ENCODE results near the gene NELFCD.

NELFCD gene

DNA sequence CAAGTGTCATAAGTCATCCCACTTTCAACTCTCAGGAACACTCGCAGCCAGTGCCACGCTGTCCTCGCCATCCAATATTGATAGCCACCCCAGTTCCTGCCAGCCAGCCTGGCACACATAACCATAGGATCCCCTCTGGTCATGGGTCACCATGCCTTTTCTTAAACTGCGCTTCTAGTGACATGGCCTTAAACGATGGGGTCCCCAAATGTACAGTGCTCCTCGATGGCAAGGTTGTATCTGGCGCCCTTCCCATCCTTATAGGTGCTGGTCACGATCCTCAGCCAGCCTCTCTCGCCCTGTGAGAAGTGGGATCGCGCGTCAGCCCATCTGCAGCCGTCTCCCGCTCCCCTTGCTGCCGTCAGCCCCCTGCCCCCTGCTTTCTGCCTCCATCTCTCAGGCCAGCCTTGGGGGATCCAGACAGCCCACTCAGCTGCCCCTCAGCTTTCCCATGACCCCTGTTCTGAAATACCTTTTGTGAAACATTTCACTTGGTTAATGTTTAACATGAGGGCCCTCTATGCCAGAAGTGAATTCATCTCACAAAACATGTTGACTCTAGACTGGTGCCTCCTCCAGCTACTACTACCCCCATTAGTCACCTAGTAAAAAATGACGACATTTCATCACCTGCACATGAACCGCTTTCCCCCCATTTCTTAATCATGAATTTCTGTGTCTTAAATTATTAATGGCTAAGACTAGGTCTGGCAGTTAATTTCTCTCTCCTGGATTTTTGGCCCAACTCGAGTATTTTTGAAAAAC is 14.6 kb downstream of the NELFCD start:
- no peak for DNase-seq

DNA sequence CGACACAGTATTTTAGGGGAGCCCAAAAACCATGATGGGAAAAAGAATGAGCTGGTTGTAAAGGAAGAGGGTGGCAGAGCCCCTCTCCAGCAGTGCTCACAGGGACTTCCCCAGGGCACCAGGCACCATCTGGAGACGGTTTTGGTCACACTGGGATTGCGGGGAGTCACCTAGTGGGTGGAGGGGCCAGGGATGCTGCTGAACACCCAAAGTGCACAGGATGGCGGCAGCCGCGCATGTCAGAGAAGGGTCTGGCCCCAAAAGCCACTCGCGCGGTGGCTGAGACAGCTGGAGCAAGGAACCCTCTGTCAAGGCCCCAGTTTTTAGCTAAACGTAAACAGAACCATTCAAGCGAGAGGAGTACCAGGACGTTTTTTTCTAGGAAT is 15.2 kb downstream of the NELFCD start:
- no peak for DNase-seq

DNA sequence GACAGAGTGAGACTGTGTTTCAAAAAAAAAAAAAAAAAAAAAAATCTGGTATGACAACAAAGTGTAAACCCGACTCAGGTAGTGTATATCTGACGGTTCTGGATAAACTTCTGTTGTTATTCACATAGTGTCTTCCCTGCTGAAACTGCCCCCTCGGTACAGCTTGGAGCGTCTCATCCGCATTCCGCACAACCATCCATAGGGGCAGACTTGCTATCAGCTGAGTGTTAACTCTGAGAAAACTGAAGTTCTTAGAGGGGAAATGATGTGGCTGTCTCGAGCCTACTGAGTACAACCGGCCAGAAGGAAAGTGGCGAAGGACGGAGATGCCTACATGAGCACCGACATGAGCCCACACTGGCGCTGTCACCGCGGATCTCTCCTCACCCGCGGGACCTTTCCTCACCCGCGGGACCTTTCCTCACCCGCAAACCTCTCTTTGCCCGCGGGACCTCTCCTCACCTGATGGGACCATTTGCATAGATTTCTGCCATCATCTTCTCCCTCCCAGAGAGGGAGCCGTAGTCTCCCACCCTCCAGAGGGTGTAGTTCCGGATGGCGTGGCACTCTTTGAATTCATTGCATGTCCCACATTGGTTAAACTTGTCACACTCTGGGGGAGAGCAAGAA is 16.2 kb downstream of the NELFCD start:
- no peak for DNase-seq

DNA sequence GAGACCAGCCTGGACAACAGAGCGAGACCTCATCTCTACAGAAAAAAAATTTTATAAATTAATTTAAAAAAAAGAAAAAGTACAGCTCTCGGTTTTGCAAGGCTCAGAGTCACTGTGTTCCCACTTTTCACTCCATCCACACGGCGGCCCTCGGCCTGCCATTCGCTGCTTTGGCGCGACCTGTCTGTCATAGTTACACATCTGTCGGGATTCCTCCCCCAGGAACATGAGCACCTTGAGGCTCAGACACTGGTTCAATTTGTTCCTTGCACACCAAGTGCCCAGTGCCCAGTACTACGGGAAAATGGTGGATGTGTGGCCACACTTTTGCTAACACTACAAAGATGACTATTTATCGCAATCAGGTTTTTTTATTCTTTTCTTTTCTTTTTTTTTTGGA is 17.6 kb downstream of the NELFCD start:
- DNase-seq: no peak

DNA sequence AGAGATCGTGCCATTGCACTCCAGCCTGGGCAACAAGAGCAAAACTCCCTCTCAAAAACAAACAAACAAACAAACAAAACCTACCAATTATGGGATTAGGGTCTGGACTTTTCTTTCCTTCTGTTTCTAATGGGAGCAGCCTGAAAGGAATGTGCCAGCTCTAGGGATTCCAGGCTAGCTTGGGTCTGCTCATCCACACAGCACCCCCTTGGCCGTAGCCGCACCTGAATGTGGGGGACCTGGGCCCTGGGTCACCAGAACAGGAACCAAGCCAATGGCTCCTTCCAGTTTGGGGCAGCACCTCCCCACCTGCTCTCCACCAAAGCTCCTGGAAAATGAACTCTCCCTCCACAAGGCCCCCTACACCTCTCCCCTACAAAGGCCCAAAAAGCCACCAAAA is 19.3 kb downstream of the NELFCD start:
- no peak for DNase-seq

DNA sequence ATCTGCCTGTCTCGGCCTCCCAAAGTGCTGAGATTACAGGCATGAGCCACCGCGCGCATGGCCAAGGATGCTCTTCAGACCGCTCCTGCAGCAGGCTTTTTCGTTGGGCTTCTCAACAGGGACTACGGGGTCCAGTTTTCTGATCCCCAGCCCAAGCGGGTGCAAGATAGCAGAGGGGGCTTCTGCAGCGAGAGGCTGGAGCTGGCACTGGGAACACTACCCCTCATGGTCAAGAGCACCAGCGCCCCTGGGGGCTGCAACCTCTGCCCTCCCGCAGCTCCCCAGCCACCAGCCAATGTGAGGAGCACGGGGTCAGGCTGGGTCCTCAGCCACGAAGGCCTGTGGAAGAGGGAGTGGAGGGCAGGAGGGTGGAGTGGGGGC is 20.0 kb downstream of the NELFCD start:
- no peak for DNase-seq

DNA sequence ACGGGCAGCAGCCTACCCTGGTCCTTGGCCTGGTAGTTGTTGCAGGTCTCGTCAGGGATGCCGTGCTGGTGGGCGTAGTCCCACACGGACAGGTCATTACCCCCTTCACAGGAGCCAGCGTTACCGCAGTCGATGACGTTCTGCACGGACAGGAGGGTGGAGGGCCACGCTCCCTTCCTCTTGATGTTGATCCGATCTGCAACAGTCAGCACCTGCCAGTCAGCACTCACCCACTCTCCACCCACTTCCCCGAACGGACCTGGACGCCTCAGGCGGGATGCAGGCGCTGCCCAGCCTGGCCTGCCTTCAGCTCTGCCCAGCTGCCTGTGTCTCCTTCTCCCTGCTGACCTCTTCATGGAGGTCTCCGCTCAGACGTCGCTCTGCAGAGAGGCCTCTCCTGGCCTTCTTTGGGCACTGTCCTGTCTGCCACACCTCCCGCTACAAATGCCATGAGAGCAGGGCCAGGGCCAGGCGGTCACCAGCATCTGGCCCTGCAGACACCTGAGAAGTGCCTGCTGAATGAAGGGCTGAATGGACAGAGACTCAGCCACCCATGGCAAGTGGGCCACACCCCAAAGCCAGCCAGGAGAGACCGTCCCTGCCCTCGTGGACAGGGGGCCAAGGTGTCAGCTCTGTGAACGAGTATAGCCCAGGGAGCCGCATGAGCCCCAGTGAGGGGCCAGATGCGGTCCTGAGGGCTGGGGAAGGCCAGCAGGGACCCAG is 20.6 kb downstream of the NELFCD start:
- DNase-seq: no peak

DNA sequence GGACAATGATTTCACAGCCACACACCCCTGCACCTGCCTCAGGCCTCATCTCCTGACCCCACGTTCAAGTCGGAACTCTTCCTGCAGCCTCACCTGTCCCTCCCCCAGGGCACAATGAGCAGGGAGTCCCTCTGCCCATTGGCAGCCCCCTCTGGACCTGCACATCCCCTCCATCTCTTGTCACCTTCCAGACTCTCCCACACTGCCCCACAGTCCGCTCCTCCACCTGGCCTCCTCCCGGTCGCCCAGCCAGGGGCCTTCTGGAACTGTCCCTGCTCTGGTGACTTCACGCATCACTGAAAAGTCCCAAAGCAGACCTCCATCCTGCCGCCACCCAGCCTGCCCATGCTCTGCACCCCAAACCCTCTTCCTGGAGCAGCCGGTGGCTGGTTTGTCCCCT is 21.3 kb downstream of the NELFCD start:
- DNase-seq: no peak

DNA sequence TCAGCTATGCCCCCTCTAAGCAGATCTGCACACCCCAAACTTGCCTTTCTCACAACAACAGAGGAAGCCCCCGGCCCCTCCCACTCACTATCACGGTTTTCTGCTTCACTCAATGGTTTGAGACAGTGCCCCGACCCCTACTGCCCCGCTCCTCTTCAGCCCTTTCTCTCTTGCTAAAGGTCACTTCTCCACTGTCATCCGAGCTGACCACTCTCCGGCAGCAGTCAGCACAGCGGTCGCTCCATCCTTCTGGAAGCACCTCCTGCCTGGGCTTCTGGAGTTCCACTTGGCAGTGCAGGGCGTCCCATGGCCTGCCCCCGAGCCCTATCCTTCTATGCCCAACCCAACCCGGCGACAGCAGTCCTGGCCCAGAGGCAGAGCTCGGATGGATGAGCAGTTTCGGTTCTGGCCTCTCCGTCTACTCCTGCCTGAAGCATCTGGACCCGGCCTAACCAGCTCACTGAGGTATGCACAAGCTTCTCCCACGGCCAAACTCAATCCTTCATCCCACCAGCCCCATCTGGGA is 21.9 kb downstream of the NELFCD start:
- DNase-seq: no peak

DNA sequence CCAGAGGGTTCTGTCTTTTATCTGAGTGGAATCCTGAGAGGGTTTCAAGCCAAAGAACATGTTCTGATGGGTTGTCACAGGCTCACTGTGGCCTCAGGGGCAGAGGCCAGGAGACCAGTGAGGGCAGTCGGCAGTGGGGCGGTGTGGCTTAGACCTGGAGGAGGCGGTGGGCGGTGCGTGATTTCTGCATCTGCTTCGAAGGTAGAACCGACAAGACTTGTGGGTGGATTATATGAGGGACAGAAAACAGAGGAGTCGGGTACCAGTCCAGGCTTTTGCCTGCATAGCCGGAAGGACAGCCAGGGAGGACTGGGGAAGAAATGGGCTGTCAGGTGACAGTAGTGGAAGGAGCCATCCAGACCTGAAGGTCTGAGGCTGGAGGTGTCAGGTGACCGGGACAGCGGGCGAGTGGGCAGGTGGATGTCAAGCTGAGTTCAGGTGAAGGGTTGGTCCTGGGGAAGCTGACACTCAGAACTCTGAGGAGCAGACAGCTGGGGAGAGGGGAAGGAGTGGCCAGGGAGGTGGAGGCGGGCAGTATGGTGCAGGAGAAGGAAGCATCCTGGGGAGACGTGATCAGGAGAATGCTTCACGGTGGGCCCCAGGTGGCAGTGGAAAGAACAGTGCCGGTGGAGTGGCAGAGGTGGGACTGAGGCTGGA is 22.9 kb downstream of the NELFCD start:
- DNase-seq: no peak

DNA sequence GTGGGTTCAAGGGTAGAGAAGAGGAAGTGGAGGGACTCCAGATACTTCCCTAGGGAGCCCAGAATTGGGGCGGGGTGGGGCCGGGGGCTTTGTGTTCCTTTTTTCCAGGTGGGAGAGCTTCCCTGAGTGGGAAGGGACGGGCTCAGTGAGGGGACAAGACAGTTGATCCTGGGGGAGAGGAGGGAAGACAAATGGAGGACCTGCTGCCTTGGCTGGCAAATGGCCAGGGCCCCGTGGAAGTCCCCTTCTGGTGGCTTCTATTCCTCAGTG is 23.4 kb downstream of the NELFCD start:
- DNase-seq: no peak

DNA sequence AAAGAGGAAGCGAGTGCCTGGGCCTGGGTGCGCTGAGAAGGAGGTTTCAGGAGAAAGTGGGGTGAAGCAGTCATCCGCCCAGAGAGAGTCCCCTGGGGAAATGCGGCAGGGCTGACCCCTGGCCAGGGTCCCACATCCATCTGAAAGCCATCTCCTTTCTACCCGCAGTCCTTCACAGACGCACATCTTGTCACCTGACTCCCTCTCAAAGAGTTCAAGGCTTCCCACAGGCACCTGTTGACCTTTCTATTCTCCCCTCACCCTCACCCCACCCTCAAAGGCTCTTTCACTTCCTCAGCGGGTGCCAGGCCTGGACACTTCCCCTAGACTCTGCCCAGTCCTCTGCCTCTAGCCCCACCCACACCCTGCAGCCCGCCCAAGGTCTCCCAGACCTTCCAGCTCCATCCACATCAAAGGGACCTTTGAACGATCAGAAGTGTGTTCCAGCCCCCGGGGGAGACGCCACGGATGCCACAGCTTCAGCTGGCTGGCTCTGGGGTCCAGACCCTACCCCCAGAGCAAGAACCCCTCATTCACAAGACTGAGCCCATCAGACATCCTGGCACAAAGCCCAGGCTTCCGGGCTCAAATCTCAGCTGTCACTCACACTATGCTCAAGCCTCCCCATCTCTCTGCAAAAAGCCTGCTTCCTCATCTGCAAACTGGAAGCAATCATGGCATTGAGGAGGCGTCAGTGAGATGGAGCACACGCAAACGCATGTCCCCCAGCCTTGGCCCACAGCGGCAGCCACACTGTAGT is 23.9 kb downstream of the NELFCD start:
- peak; percentile 17 for DNase-seq

DNA sequence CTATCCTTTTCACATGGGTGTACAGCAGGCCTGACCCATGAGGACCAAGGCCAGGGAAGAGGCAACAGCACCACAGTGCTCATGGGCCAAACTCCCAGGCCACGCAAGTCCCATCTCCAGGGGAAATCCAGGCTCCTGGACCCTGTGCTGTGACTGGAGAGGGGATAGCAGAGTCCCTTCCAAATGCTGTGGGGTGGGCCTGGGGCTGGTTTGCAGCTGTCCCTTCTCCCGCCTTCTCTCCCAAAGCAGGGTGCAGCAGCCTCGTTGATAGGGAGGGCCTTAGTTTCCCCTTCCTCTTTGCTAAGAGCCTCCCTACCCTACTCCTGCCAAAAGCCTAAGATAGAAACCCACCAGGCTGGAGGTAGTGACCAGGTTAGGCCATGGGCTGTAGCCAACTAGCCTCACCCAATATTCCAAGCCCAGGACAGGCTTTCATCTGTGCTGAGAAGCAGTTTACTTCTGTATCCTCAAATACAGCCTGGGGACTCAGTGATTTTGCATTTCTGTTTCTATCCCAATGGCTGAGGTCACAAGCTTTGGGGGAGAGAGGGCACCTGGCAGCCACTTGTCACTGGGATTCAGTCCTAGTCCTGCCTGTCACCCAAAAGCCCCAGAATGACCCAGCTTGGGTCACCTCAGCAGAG is 24.6 kb downstream of the NELFCD start:
- peak; percentile 6 for DNase-seq

DNA sequence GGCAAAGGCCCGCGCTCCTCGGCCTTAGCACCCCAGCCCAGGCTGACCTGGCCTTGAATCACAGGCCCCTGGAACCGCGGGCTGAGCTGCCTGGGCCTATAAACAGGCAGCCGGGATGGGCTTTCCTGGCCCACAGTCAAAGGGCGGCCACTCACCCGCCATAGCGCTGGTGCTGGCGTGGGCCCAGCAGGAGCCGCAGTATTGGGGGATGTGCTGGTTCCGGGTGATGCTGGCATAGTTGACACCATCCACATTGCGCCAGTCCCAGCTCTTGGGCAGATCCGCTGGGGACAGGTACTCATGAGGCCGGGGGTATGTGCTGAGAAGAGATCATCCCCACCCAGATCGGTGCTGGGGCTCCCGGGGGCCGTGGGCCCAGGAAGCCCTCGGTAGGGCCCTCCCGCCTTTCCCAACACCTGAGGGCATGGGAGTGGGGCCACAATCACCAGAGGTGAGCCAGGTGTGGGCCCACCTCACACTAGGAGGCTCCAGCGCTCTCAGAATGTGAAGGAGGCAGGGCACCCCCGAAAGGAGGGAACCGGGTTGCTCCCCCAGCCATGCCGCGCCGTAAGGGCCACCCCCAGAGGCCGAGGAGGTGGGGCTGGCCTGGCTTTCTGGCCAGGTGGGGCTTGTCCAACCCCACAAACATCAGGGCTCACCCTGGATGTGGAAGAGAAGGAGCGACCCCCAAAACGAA is 25.3 kb downstream of the NELFCD start:
- DNase-seq: peak; percentile 7

DNA sequence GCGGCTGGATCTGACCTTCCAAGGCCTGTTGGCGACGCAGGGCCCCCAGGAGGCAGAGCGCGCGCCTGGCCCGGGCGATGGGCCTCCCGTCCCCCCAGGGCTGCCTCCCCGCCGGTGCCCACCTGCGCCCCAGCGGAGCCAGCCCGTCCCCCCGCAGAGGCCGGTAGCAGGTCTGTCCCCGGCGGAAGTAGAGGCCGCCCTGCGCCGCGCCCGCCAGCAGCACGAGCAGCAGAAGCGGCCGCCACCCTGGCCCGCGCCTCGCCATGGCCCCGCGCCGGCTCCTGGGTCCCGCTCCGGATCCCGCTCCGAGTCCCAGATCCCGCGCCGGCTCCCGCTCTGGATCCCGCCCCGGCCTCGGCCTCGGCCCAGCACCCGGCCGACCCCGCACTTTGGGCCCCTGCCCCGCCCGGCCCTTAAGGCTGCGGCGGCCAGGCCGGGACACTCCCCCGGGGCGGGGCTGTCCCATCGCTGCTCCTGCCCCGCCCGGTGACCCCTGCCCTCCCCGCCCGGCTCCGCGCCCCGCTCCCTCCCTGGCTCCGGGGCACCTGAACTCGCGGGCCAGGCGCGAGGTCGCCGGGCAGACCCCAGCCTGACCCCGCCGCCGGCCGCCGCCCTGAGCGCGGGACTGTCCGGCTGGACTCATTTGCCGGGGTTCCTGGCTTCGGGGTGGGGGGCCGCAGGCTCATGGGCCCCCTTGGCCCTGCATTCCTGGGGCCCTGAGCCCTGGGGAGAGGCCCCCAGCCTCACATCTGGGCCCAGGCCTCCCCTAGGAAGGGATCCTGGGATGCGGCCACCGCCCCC is 26.0 kb downstream of the NELFCD start, which contains the start of gene CTSZ:
Gene CTSZ (minus strand): TSS at position 391 of the 801 bp plus-strand sequence. CDS start 126 bp downstream, at position 265.
- peak; percentile 9 for DNase-seq

DNA sequence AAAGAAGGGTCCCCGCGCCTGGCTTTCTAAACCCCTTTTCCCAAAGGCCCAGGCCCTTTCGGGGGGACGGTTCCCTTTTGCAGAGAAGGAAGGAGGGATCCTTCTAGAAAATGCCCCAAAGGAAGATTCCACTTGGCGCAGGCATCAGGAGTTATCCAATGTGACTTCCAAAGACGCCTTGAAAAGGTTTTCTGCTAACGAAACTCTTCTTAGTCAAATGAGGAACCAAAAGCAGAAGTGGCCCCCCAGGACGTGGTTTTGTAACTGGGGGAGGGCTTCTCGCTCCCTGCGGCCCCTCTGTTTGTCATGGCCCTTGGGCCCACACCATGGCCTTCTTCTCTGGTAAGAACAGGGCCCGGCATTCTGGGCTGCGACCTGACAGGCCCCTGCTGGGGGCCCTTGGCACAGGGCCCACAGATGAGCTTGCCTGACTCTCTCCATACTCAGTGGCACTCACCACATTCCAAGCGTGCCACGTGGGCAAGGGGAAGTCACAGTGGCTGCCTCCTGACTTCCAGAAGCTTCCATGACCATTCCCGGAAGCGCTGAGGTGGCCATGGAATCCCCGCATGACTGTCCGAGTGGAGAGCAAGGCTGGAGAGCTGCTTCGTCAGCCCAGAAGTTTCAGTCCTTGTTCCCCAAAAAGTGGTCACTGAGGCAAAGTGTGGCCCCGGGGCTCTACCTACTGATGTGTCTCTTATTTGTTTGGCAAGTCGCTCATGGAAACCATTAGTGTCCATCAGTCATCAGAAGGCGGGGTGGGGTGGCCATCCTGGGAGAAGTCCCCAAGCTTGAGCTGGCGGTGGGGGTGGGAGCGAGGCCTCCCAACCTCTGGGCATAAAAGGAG is 26.8 kb downstream of the NELFCD start:
- peak; percentile 6 for DNase-seq

DNA sequence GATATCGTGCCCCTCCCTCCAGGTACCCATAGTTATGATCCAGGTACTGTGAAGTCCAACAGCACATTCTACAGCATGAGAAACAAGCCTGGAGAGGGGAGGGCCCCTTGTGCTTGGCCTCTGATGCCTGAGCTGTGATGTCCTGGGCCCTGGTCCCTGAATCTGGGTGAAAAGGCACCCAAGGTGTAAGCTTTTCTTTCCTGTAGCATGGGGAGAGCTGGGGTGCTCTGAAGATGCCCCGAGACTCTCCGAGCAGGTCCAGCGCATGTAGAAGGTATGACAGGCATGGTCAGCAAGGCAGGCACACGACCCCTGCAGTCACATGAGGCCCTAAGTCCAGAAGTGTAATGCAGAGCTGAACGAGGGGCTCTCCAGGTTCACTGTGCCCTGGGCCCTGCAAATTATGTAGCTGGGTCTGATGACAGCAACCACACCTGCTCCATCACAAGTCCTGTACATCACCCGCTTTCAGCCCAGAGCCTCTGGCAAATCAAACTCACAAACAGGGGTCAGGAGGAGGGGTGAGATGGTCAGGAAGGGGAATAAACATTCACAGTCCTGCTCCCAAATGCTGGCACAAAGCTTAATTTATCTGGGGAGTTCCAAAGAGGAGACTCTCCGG is 27.8 kb downstream of the NELFCD start:
- no peak for DNase-seq

DNA sequence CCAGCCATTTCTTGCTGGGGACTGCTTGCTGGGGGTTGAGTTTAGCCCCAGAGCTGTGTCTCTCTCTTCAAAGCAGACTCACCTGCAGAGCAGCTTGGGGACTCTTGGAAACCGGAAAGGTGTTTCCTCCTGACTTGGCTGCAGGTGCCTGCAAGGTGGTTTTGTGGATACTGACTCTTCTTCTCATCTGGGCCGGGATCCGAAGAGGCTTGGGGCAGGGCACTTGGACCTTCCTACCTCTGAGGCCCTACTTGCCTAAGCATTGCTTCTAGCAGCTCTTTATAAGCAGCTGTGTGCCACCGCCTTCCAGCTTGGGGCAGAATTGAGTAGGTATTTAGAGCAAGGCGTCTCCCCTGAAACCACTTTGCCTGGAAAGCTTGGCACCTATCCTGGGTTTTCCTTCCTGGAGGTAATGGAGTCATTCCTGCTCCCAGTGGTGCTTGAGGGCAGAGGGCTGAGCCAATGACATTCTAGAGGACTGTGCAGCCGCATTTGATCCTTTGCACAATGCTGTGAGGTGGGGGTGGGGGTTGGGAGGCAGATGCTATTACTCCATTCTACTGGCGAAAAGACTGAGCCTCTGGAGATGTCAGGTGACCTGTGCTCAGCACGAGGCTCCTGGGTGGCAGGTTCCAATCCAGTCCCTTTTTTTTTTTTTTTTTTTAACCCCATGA is 29.4 kb downstream of the NELFCD start:
- no peak for DNase-seq
